ENCODE data around the gene CAPN5.

DNA sequence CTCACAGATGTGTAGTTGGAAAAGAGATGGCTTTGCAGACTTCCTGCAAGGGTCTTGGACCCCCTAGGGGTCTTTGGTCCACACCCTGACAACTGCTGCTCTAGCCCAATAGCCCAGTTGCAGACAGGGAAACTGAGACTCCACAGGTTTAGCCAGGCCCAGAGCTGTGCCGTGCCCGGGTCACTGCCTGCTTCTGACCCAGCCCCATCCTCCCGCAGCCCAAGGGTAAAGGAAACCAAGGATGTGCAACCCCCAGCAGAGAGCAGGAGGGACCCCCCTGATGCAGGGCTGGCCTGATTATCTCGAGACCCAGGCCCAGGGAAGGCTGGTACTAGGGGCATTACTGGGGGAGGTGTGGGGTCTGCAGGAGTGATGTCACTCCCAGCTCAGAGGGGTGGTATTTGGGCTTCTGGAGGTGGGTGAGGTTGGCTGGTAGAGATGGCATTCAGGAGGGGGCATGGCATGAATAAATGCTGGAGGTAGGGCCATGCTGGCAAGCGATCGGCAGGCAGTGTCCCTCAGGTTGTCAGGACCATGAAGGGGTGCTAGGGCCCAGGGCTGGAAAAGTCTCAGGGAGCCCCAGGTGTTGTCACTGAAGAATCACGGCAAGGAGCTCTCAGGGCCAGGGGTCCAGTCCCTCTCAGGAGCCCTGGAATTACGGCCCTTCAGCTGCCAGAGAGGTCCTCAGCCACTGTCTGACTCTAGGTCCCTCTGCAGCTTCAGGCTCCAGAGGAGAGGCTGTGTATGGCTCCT is 82.4 kb downstream of the CAPN5 start:
- TF ChIP-seq, protein P1, sequence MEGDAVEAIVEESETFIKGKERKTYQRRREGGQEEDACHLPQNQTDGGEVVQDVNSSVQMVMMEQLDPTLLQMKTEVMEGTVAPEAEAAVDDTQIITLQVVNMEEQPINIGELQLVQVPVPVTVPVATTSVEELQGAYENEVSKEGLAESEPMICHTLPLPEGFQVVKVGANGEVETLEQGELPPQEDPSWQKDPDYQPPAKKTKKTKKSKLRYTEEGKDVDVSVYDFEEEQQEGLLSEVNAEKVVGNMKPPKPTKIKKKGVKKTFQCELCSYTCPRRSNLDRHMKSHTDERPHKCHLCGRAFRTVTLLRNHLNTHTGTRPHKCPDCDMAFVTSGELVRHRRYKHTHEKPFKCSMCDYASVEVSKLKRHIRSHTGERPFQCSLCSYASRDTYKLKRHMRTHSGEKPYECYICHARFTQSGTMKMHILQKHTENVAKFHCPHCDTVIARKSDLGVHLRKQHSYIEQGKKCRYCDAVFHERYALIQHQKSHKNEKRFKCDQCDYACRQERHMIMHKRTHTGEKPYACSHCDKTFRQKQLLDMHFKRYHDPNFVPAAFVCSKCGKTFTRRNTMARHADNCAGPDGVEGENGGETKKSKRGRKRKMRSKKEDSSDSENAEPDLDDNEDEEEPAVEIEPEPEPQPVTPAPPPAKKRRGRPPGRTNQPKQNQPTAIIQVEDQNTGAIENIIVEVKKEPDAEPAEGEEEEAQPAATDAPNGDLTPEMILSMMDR (IDR thresholded peaks at IDR 0.05; ENCODE audit: low read length) = no peak
- TF ChIP-seq EZH2 (IDR thresholded peaks at IDR 0.05; ENCODE audit: borderline replicate concordance, low read length) = no peak
